ENCODE data around the gene SHE. TPM values are rescaled to one million over a fixed set of nuclear protein-coding genes. Genes with fewer than 3 reads are reported as not detected.

The SHE gene
- total RNA-seq, 2 experiments from 2014 or later = not detected

DNA sequence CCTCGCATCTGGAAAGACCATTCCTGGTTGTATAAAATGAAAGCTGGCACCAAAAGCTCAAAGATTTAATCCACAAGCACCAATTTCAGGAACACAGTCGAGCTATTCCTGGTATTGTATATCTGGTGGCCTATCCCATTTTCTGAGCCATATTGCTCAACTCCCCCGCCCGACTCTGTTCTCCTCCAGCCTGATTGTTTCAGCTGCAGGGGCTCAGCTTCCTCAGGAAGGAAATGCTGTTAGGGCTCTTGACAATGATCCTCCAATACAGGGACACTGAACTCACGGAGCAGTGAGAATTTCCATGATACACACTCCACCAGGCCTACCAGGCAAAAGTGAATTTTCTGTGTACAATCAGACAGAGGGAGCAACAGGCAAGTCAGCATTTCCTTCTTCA is 17.1 kb downstream of the SHE start:
- Histone ChIP-seq H4K20me1 (ENCODE audit: insufficient read depth, low read length) (no peaks in the 10 kb centered on the region), H3K9me3 (ENCODE audit: low read length) (no peaks in the 10 kb centered on the region), H3K4me1 (ENCODE audit: insufficient read depth, low read length, poor library complexity, severe bottlenecking) (no peaks in the 10 kb centered on the region), H3K36me3 (ENCODE audit: insufficient read depth, low read length) (no peaks in the 10 kb centered on the region), H3K4me2 (ENCODE audit: low read length) (no peak overlapping the region), H3K79me2 (ENCODE audit: insufficient read depth, low read depth, low read length) (no peaks in the 10 kb centered on the region), H3K9me2 (ENCODE audit: insufficient read depth, low read length) (no peaks in the 10 kb centered on the region), H3K4me3 (ENCODE audit: low read depth, low read length, poor library complexity, severe bottlenecking) (no peak overlapping the region), H3K27ac (ENCODE audit: low read depth, low read length, poor library complexity, severe bottlenecking) (no peak overlapping the region), H2AFZ (ENCODE audit: low read length) (no peak overlapping the region)
- intact Hi-C loops (cut with micrococcal nuclease; ENCODE audit: unreplicated experiment) = no loop called here
- ChIA-PET CTCF (ENCODE audit: unreplicated experiment) (no interaction called here), POLR2A (interaction anchor here (0.5 to 0.7 kb wide), 3 partner anchors 73 to 623 kb away, joined by 3 to 4 read pairs (median 3); no protein-coding TSS in a partner anchor)
- no TSS peak for BruUV-seq (replicated peaks)
- no peak for DNase-seq (ENCODE audit: low spot score)
- no peak for TF ChIP-seq EZH2phosphoT487 (IDR thresholded peaks at IDR 0.05; ENCODE audit: borderline replicate concordance, low read depth, low read length)
- TF ChIP-seq, protein P1, sequence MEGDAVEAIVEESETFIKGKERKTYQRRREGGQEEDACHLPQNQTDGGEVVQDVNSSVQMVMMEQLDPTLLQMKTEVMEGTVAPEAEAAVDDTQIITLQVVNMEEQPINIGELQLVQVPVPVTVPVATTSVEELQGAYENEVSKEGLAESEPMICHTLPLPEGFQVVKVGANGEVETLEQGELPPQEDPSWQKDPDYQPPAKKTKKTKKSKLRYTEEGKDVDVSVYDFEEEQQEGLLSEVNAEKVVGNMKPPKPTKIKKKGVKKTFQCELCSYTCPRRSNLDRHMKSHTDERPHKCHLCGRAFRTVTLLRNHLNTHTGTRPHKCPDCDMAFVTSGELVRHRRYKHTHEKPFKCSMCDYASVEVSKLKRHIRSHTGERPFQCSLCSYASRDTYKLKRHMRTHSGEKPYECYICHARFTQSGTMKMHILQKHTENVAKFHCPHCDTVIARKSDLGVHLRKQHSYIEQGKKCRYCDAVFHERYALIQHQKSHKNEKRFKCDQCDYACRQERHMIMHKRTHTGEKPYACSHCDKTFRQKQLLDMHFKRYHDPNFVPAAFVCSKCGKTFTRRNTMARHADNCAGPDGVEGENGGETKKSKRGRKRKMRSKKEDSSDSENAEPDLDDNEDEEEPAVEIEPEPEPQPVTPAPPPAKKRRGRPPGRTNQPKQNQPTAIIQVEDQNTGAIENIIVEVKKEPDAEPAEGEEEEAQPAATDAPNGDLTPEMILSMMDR (conservative IDR thresholded peaks at IDR 0.05; ENCODE audit: low read length) = no peak

DNA sequence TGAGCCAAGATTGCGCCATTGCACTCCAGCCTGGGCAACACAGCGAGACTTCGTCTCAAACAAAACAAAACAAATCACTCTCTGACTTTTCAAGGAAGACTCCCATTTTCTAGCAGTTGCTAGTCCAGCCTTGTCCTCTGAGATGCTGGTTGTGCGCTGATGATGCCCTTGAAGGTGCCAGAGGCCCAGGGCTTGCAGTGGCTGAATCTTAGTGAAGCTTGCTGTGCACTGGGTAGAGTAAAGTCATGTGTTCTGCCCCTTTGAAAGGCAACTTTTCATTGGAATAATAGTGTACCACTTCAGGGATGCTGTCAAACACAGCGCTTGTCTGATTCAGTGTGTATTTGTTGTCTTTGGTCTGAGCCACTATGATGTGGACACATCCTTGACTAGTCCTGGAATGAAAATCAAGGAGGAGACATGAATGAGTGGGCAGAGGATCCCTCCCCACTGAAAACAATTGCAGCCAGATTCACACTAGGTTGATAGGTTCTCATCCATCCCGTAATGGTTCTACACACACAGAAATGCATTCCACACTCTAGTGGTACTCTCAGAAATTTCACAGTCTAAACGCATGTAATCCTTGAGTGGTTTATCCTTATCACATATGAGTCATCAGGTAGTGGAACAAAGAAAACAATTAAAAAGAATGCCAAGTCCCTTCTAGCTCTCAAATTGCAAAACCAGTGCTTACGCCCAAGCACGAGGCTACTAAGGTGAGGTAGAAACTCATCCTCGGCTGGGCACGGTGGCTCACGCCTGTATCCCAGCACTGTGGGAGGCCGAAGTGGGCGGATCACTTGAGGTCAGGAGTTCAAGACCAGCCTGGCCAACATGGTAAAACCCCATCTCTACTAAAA is 18.0 kb downstream of the SHE start:
- POLR2A ChIA-PET = interaction anchor here (0.5 kb wide), 2 partner anchors 171 to 622 kb away, joined by 3 read pairs; no protein-coding TSS in a partner anchor
- no peak for TF ChIP-seq EZH2phosphoT487 (IDR thresholded peaks at IDR 0.05; ENCODE audit: borderline replicate concordance, low read depth, low read length)
- TF ChIP-seq, protein P1 (conservative IDR thresholded peaks at IDR 0.05; ENCODE audit: low read length) = no peak
- no peaks in the 10 kb centered on the region for H3K79me2 ChIP-seq (ENCODE audit: insufficient read depth, low read depth, low read length)
- no peak overlapping the region for H3K27ac ChIP-seq (ENCODE audit: low read depth, low read length, poor library complexity, severe bottlenecking)
- H4K20me1 ChIP-seq (ENCODE audit: insufficient read depth, low read length) = no peaks in the 10 kb centered on the region
- intact Hi-C loops (cut with micrococcal nuclease; ENCODE audit: unreplicated experiment) = loop anchor here (5.0 kb wide), 1 partner anchor 393 kb away; no protein-coding TSS in a partner anchor
- no peaks in the 10 kb centered on the region for H3K9me3 ChIP-seq (ENCODE audit: low read length)
- no peak overlapping the region for H3K4me2 ChIP-seq (ENCODE audit: low read length)
- no TSS peak for BruUV-seq (replicated peaks)
- H3K36me3 ChIP-seq (ENCODE audit: insufficient read depth, low read length) = no peaks in the 10 kb centered on the region
- H3K4me1 ChIP-seq (ENCODE audit: insufficient read depth, low read length, poor library complexity, severe bottlenecking) = peaks cover 8% of the 10 kb centered on the region
- DNase-seq (ENCODE audit: low spot score) = no peak
- no peak overlapping the region for H2AFZ ChIP-seq (ENCODE audit: low read length)
- no peak overlapping the region for H3K4me3 ChIP-seq (ENCODE audit: low read depth, low read length, poor library complexity, severe bottlenecking)
- CTCF ChIA-PET (ENCODE audit: unreplicated experiment) = no interaction called here
- H3K9me2 ChIP-seq (ENCODE audit: insufficient read depth, low read length) = no peaks in the 10 kb centered on the region

DNA sequence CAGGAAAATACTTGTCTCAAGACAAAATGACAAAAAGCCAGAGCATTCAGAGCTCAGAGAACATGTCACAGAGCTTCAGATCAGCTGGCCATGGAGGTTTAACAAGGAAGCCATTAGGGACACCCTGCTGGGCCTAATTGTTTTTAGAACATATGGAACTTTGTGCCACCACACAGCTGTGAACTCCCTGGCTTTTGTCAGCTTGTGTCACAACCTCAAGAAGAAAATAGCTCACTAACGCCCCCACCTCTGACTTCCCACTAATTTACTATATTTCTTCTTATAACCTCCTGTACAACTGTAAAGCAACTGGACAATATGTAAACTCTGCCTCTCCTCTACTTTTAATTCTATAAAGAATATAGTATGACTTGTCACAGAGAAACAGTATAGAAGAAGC is 21.2 kb downstream of the SHE start:
- Histone ChIP-seq H4K20me1 (ENCODE audit: insufficient read depth, low read length) (no peaks in the 10 kb centered on the region), H3K4me3 (ENCODE audit: low read depth, low read length, poor library complexity, severe bottlenecking) (no peak overlapping the region), H3K4me2 (ENCODE audit: low read length) (no peak overlapping the region), H3K36me3 (ENCODE audit: insufficient read depth, low read length) (no peaks in the 10 kb centered on the region), H3K27ac (ENCODE audit: low read depth, low read length, poor library complexity, severe bottlenecking) (no peak overlapping the region), H3K9me3 (ENCODE audit: low read length) (no peaks in the 10 kb centered on the region), H3K9me2 (ENCODE audit: insufficient read depth, low read length) (no peaks in the 10 kb centered on the region), H2AFZ (ENCODE audit: low read length) (no peak overlapping the region), H3K4me1 (ENCODE audit: insufficient read depth, low read length, poor library complexity, severe bottlenecking) (peaks cover 22% of the 10 kb centered on the region), H3K79me2 (ENCODE audit: insufficient read depth, low read depth, low read length) (no peaks in the 10 kb centered on the region)
- POLR2A ChIA-PET = interaction anchor here (0.5 to 1.0 kb wide), 5 partner anchors 9 to 301 kb away, joined by 3 to 5 read pairs (median 3); no protein-coding TSS in a partner anchor
- CTCF ChIA-PET (ENCODE audit: unreplicated experiment) = interaction anchor here (1.0 to 1.5 kb wide), 2 partner anchors 16 to 66 kb away, joined by 3 to 5 read pairs; no protein-coding TSS in a partner anchor
- no peak for DNase-seq (ENCODE audit: low spot score)
- intact Hi-C loops (cut with micrococcal nuclease; ENCODE audit: unreplicated experiment) = loop anchor here (5.0 kb wide), 1 partner anchor 396 kb away; no protein-coding TSS in a partner anchor
- no TSS peak for BruUV-seq (replicated peaks)
- TF ChIP-seq, protein P1 (conservative IDR thresholded peaks at IDR 0.05; ENCODE audit: low read length) = peak; percentile 60; the same call in 1 of the 2 replicates
- no peak for TF ChIP-seq EZH2phosphoT487 (IDR thresholded peaks at IDR 0.05; ENCODE audit: borderline replicate concordance, low read depth, low read length)

Measured in OCI-LY7 (cell line).